RPMI8226 (cell line): ENCODE results near the gene GIPC3.

Source experiments
- DNase-seq: peaks from one replicate; pipeline ENCODE4 v3.0.0-alpha.2; 2015

Gene GIPC3, protein sequence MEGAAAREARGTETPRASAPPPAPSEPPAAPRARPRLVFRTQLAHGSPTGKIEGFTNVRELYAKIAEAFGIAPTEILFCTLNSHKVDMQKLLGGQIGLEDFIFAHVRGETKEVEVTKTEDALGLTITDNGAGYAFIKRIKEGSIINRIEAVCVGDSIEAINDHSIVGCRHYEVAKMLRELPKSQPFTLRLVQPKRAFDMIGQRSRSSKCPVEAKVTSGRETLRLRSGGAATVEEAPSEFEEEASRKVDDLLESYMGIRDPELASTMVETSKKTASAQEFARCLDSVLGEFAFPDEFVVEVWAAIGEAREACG

GRCh38 chr19:3585301-3586126, at the start of gene GIPC3:
Gene GIPC3 (plus strand): TSS chr19:3585478. CDS start chr19:3585598, 120 bp downstream.
- DNase-seq, result no peak

GRCh38 chr19:3535563-3535965, 49.7 kb upstream of the GIPC3 start:
- no peak for DNase-seq

GRCh38 chr19:3535981-3536380, 49.3 kb upstream of the GIPC3 start:
- DNase-seq, result no peak

DNA sequence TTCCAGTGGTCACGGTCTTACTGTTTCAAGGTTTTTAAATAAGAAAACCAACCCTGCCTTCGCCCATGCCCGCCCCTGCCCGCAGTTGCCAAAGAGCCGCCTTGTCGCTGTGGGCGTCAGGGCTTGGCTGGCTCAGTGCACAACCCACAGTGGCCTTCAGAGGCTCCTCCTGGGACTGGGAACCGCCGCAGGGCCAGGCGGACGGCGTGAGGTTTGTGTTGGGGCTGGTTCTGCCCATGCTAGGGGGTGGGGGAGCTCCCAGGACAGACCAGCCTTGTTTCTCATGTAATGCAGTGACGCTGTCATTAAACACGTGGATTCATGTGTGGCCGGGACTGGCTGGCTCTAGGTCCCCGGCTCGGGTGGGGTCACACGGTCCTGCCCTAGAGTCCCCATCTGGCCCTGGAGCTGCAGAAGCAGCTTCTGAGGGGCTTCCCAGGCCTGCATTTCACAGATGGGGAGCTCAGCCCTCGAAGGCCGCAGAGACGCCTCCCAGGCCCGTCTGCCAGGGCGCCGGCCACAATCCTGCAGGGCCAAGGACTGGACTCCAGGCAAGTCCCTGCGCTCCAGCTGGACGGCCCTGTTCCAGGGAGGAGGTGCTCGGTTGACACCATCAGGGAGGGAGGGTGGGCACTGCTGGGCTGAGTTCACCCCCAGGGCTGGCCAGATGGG, 48.7 kb upstream of the GIPC3 start:
- DNase-seq, result no peak

- no peak for DNase-seq
Observed at GRCh38 chr19:3537101-3537437, 48.2 kb upstream of the GIPC3 start.

DNA sequence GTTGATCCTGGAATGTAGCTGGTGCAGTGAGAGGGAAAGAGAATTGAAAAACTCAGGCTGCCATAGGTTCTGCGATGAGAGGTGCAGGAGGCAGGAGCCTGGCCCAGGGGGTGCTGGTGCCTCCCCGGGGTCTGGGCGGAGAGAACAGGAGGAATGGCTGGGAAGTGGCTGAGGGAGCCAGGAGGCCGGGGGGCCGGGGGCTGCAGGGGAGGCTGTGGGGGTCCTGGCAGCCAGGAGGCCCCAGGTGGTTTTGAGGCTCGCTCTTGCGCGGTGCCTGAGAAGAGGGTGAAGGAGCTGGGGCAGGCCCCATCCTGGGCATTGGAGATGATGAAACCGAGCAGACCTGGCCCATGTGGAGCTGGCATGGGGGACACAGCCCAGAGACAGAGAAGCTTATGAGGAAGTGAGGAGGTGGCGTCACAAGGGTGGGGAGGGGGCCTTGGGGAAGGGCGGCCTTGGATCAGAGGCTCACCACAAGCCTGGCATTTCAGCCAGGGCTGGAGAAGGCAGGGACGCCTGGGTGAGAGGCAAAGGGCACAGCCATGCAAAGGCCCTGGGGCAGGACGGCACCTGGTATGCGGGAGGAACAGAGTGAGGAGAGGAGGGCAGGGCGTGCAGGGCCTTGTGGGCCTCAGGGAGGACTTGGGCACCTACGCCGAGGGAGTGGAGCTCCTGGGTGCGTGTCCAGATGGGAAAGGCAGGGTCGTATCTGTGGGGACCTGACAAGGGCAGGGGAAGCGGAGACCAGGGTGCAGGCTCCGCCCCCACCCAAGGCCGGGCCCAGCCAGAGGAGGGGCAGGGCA, 47.6 kb upstream of the GIPC3 start:
- no peak for DNase-seq

- no peak for DNase-seq
Observed at GRCh38 chr19:3538258-3538929, 46.9 kb upstream of the GIPC3 start.

GRCh38 chr19:3538965-3539755, 46.1 kb upstream of the GIPC3 start, which contains the start of gene TEKTIP1:
Gene TEKTIP1 (plus strand): TSS chr19:3539174. CDS start chr19:3539178, 4 bp downstream.
- no peak for DNase-seq

GRCh38 chr19:3539756-3540118, 45.5 kb upstream of the GIPC3 start:
- no peak for DNase-seq

DNA sequence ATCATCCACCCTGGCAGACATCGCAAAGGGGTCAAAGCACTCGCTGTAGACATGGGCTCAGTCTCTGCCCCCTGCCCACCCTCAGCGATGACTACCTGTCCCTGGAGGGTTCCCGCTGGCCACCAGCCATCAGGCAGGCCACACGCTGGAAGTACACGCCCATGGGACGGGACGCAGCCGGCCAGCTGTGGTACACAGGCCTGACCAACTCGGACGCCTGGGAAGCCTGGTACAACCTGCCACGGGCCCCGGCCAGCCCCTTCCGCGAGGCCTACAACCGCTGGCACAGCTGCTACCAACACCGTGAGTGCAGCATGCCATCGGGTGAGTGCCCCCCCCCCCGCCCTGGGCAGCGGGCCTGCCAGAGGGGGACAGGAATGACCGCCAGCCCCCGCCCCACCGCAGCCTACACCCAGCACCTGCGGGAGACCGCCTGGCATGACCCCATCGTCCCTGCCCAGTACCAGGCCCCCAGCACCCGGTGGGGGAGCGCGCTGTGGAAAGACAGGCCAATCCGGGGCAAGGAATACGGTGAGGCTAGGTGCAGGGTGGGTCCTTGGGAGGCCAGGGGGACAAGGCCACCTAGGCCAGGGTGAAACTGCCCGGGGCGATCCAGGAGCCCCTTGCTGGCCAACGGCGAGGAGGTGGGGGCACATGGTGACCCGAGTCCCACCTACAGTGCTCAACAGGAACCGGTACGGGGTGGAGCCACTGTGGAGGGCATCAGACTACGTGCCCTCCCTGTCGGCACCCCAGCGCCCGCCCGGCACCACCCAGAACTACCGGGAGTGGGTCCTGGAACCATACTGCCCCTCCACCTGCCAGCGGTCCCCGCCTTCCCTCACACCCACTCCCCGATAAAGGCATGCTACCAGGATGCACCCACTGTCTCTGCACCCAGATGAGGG, 41.9 kb upstream of the GIPC3 start:
- DNase-seq, result no peak

GRCh38 chr19:3544058-3544376, 41.3 kb upstream of the GIPC3 start:
- no peak for DNase-seq

DNA sequence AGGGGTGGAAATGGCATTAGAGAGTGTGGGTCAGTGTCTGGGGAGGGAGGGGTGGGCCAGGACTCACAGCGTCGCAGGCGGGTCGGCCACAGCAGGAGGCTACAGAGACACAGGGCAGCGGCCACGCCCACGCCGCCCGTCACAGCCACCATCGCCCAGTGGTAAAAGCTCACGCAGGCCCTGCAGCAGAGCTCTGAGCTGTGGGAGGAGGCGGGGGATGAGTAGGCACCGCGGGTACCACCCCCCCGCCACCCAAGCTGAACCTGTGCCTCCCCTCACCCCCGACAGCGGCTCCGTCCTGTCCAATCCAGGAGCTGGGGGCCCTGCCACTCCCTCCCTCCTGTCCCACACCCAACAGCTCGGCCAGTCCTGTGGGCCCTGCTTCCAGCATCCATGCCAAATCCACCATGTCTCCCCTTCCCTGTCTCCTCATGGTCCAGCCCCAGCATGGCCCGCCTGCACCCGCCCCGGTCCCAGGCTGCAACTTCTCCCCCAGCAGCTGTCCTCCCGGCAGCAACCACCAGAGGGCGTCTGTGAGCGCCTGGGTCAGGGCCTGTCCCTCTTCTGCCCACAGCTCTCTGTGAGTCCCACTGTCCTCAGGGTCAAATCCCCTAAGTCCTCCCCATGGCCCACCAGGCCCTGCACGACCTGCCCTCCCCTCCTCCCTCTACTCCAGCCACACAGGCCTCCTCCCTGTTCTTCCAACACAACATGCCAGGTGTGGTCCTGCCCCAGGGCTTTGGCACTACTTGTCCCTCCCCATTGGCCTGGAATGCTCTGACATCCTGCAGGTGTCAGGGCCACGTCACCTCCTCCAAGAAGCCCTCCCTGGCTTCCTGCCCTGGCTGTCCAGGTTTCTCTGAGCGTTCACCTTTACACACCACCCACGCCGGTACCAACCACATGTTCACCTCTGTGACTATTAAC, 40.3 kb upstream of the GIPC3 start:
- peak; percentile 67 for DNase-seq

- DNase-seq, result no peak
Observed at GRCh38 chr19:3545669-3546034, 39.6 kb upstream of the GIPC3 start.

GRCh38 chr19:3546119-3546518, 39.2 kb upstream of the GIPC3 start:
- no peak for DNase-seq

DNA sequence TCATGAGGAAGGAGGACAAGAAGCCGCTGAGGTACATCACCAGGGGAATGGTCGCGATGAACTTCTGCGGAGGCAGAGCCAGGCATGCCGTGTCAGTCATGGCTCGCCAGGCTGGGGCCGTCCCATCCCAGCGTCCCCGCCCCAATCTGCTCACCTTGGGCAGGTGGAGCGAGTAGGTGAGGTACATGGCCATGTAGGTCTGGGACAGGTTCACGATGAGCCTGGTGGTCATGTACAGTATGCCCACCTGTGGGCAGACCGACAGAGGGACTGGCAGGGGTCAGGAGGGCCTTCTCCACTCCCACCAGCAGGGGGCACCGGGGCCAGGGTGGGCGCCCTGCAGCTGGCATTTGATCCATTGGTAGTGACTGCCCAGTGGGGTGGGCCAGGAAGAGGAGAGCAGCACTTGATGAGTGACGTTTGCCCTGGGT, 38.0 kb upstream of the GIPC3 start:
- DNase-seq, result no peak

DNA sequence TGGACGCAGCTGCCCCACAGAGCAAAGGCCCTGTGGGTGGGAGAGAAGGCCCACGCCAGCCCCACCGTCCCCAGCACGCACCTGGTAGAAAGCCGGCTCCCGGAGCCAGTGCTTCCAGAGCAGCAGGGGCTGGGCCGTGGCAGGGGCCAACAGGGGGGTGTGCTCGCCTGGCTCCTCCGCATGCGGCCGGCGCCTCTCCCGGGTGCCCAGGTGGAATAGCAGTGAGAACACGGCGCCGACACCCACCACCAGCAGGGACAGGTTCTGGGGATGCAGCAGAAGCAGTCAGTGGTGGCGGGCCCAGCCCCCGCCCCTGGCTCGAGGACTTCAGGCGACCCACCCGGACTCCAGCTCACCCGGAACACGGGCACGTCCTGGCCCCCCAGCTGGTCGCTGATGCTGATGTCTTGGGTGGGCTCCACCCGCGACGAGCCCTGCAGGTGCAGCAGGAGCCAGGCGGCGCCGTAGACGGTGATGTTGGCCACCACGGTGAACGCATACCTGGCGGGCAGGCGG, 37.5 kb upstream of the GIPC3 start:
- no peak for DNase-seq

DNA sequence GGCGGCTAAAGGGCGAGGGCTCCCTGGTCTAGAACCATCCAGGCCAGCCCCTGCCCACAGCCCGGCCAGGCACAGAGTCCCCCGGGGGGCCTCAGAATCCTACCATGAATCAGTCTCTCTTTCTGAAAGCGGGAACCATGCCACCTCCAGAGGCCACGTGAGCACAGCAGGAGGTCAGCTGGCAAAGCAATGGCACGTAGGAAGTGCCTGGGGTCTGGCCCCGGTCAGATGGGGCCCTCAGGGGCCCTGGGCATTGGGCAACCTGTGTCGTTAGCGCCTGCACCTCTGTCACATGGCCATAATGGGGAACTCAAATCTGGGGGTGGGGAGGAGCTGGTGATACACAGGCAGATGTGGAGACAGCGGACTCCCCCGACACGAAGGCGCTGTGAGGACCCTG, 36.7 kb upstream of the GIPC3 start:
- no peak for DNase-seq

DNA sequence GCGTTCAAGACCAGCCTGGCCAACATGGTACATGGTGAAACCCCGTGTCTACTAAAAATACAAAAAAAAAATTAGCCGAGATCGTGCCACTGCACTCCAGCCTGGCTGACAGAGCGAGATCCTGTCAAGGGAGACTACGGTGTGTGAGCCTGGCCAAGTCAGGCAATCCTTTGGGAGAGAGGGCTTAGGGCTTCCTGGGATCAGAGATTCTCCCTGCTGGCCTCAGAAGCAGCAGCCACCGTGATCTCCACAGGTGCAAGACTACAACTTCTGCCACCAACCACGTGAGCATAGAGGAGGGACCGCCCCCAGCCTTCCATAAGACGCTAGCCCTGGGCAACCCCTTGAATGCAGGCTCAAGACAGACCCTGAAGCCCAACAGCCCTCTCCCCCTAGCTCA, 35.5 kb upstream of the GIPC3 start:
- no peak for DNase-seq
